SK-N-SH treated with all-trans-retinoic acid at 6 μM for 48 hours (cell line): ENCODE measurements around the gene DEFB116.

Experiments
- ATAC-seq: fragments of 200-7000 bp; cut with Tn5 transposase; 3 replicates; pipeline ENCODE4 v1.9.1; 2020; ENCODE audit warnings: mild to moderate bottlenecking, moderate library complexity
- CREB5 ChIP-seq: fragments of 250-450 bp; sonication (Bioruptor Pico); IDR thresholded peaks from 2 replicates; pipeline ENCODE4 v1.5.1; 2020; ENCODE audit warnings: low read depth, mild to moderate bottlenecking, moderate library complexity
- CSDC2 ChIP-seq: fragments of 250-450 bp; sonication (Bioruptor Pico); IDR thresholded peaks from 2 replicates; pipeline ENCODE4 v1.5.0; 2020; ENCODE audit warnings: mild to moderate bottlenecking, moderate library complexity
- CSRNP3 ChIP-seq: fragments of 250-450 bp; sonication (Bioruptor Pico); IDR thresholded peaks from 2 replicates; pipeline ENCODE4 v1.5.1; 2021; ENCODE audit warnings: mild to moderate bottlenecking, moderate library complexity
- ISL1 ChIP-seq: fragments of 250-450 bp; sonication (Bioruptor Pico); IDR thresholded peaks from 2 replicates; pipeline ENCODE4 v2.1.2; 2022; ENCODE audit warnings: mild to moderate bottlenecking, moderate library complexity
- OSR1 ChIP-seq: fragments of 250-450 bp; sonication (Bioruptor Pico); IDR thresholded peaks from 2 replicates; pipeline ENCODE4 v1.8.0; 2022; ENCODE audit warnings: moderate library complexity, mild to moderate bottlenecking, inconsistent platforms
- POU6F1 ChIP-seq: fragments of 250-450 bp; sonication (Bioruptor Pico); IDR thresholded peaks from 2 replicates; pipeline ENCODE4 v1.8.0; 2021; ENCODE audit warnings: low read depth, mild to moderate bottlenecking, moderate library complexity, borderline replicate concordance
- PPARA ChIP-seq: fragments of 250-450 bp; sonication (Bioruptor Pico); IDR thresholded peaks from 2 replicates; pipeline ENCODE4 v1.5.0; 2020; ENCODE audit warnings: mild to moderate bottlenecking, borderline replicate concordance
- RARB ChIP-seq: fragments of 250-450 bp; sonication (Bioruptor Pico); IDR thresholded peaks from 2 replicates; pipeline ENCODE4 v1.8.0; 2021; ENCODE audit warnings: mild to moderate bottlenecking, moderate library complexity
- TCF4 ChIP-seq: fragments of 250-450 bp; sonication (Bioruptor Pico); IDR thresholded peaks from 2 replicates; pipeline ENCODE4 v1.8.0; 2021; ENCODE audit warnings: mild to moderate bottlenecking, moderate library complexity, borderline replicate concordance
- TOX ChIP-seq: fragments of 250-450 bp; sonication (Bioruptor Pico); IDR thresholded peaks from 2 replicates; pipeline ENCODE4 v1.8.0; 2021; ENCODE audit warnings: mild to moderate bottlenecking, moderate library complexity, borderline replicate concordance
- TSHZ2 ChIP-seq: fragments of 250-450 bp; sonication (Bioruptor Pico); IDR thresholded peaks from 2 replicates; pipeline ENCODE4 v1.5.0; 2020; ENCODE audit warnings: mild to moderate bottlenecking, moderate library complexity
- ZC3H10 ChIP-seq: fragments of 250-450 bp; sonication (Bioruptor Pico); IDR thresholded peaks from 2 replicates; pipeline ENCODE4 v1.5.1; 2021; ENCODE audit warnings: mild to moderate bottlenecking, moderate library complexity
- ZFP3 ChIP-seq: fragments of 250-450 bp; sonication (Bioruptor Pico); IDR thresholded peaks from 2 replicates; pipeline ENCODE4 v1.5.0; 2020; ENCODE audit warnings: mild to moderate bottlenecking, moderate library complexity
- ZFP30 ChIP-seq: fragments of 450-650 bp; formaldehyde crosslinking; IDR thresholded peaks from 2 replicates; pipeline ENCODE4 v1.5.0; 2022; ENCODE audit warnings: mild to moderate bottlenecking, moderate library complexity
- ZNF565 ChIP-seq: fragments of 450-650 bp; formaldehyde crosslinking; conservative IDR thresholded peaks from 2 replicates; pipeline ENCODE4 v1.5.0; 2020; ENCODE audit warnings: low read depth, mild to moderate bottlenecking, moderate library complexity
- ZNF8 ChIP-seq: fragments of 450-650 bp; formaldehyde crosslinking; IDR thresholded peaks from 2 replicates; pipeline ENCODE4 v1.5.0; 2020; ENCODE audit warnings: mild to moderate bottlenecking, moderate library complexity
- TF ChIP-seq, protein P1 (sequence below): fragments of 250-450 bp; sonication (Bioruptor Pico); IDR thresholded peaks from 2 replicates; pipeline ENCODE4 v1.8.0; 2020; ENCODE audit warnings: mild to moderate bottlenecking, moderate library complexity, borderline replicate concordance

The DEFB116 gene

GRCh38 chr20:31278178-31278577, 30.2 kb downstream of the DEFB116 start (continued):
- TF ChIP-seq ZFP3: no peak

DNA sequence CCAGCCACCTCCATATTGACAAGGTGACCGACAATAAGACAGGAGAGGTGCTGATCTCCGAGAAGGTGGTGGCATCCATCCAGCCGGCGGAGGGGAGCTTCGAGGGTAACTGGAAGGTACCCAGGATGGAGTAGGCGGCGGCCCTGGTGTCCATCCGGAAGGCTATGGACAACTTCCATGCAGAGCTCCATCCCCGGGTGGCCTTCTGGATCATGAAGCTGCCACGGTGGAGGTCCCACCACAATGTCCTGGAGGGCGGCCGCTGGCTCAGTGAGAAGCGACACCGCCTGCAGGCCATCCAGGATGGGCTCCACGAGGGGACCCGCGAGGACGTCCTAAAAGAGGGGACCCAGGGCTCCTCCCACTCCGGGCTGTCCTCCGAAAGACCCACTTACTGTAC, 33.9 kb downstream of the DEFB116 start:
- no peak for ATAC-seq
- no peak for TF ChIP-seq ISL1 (CRISPR knock-in tag)
- no peak for TF ChIP-seq OSR1 (CRISPR knock-in tag)
- no peak for TF ChIP-seq CSDC2 (CRISPR knock-in tag)
- no peak for TF ChIP-seq POU6F1 (CRISPR knock-in tag)
- TF ChIP-seq ZC3H10 (CRISPR knock-in tag): no peak
- no peak for TF ChIP-seq CREB5
- no peak for TF ChIP-seq CSRNP3 (CRISPR knock-in tag)
- TF ChIP-seq, all 23 proteins: peak for 0

DNA sequence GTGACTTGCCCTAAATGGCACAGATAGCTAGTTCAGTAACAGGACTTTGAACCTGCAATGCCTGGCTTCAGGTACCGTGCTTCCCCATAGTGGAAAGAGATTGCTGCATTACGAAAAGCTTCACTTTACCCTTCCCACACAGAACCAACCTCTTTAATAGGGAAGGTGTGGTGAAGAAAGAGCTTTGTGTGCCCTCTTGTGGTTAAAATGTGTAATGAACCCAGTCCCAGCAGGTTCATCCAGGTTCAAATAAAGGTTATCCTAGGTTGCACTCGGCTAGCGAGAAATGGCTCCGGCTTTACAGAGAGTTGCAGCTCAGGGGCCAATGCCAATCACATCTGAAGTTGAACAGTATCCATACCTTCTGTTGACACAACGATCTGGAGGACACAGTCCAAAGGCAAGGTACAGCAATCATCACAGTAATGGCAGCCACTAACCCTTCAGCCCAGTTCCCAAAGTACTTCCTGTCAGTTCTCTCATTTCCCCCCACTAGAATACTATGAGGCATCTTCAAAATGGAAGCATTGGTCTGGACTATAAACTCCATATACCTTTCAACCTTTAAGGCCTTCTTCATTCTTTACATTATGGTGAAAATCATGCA, 48.0 kb downstream of the DEFB116 start:
- TF ChIP-seq CREB5: no peak
- ATAC-seq: peak; percentile 62; the same call in 2 of the 3 replicates

DNA sequence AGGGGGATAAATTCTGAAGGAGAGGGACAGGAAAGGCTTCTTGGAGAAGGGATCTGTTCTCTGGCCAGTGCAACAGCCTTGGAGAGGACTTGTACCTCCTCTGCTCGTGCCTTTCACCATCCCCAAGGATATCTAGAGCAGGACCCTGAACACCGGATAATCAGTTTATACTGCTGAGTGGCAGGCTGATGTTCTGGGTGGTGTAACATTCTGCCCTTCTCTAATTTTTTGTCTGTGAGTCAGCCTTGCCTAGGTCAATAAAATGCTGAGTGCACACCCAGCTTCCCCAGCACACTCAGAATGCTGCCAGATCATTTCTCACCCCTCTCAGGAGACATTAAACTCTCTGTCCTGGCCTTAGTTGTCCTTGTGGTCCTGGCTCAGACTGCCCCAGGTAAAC, 51.0 kb downstream of the DEFB116 start, which contains the start of gene DEFB115:
Gene DEFB115 (plus strand): TSS at position 301 of the 400 bp plus-strand sequence. CDS start 0 bp downstream, at position 301.
- TF ChIP-seq TCF4: no peak
- no peak for ATAC-seq

- no peak for ATAC-seq
- no peak for TF ChIP-seq TSHZ2
- no peak for TF ChIP-seq CSRNP3 (CRISPR knock-in tag)
- TF ChIP-seq ZC3H10 (CRISPR knock-in tag): no peak
- TF ChIP-seq CSDC2 (CRISPR knock-in tag): no peak
- no peak for TF ChIP-seq CREB5
- no peak for TF ChIP-seq ZNF565
- TF ChIP-seq PPARA (CRISPR knock-in tag): no peak
- TF ChIP-seq ZNF8 (CRISPR knock-in tag): no peak
- TF ChIP-seq TCF4: no peak
- no peak for TF ChIP-seq ZFP30 (CRISPR knock-in tag)
- no peak for TF ChIP-seq POU6F1 (CRISPR knock-in tag)
- TF ChIP-seq TOX (CRISPR knock-in tag): no peak
- TF ChIP-seq, protein P1, sequence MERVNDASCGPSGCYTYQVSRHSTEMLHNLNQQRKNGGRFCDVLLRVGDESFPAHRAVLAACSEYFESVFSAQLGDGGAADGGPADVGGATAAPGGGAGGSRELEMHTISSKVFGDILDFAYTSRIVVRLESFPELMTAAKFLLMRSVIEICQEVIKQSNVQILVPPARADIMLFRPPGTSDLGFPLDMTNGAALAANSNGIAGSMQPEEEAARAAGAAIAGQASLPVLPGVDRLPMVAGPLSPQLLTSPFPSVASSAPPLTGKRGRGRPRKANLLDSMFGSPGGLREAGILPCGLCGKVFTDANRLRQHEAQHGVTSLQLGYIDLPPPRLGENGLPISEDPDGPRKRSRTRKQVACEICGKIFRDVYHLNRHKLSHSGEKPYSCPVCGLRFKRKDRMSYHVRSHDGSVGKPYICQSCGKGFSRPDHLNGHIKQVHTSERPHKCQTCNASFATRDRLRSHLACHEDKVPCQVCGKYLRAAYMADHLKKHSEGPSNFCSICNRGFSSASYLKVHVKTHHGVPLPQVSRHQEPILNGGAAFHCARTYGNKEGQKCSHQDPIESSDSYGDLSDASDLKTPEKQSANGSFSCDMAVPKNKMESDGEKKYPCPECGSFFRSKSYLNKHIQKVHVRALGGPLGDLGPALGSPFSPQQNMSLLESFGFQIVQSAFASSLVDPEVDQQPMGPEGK (CRISPR knock-in tag): no peak
- no peak for TF ChIP-seq OSR1 (CRISPR knock-in tag)
- no peak for TF ChIP-seq RARB (CRISPR knock-in tag)
Observed at GRCh38 chr20:31256959-31257358, 51.4 kb downstream of the DEFB116 start.
